Measurements from ENCODE around the gene ATP8B4.

Gene ATP8B4

GRCh38 chr15:49831206-49831965 lies 287.6 kb downstream of the ATP8B4 start:
- peak overlapping the region; percentile 35 for H3K4me2 ChIP-seq (ENCODE audit: low read length)
- H3K9ac ChIP-seq (ENCODE audit: low read depth, low read length), result peak overlapping the region; percentile 5
- H3K9me3 ChIP-seq (replicated peaks; ENCODE audit: low read length), result no peaks in the 10 kb centered on the region
- no peaks in the 10 kb centered on the region for H3K36me3 ChIP-seq (ENCODE audit: insufficient read depth, low read length)
- H3K4me1 ChIP-seq (ENCODE audit: control insufficient read depth, insufficient read depth, low read length), result peaks cover 12% of the 10 kb centered on the region
- H3K27me3 ChIP-seq (ENCODE audit: control insufficient read depth, insufficient read depth, low read length), result no peaks in the 10 kb centered on the region
- H3K4me3 ChIP-seq (ENCODE audit: low read length), result no peak overlapping the region

GRCh38 chr15:49830391-49830790 lies 288.6 kb downstream of the ATP8B4 start:
- H3K9me3 ChIP-seq (replicated peaks; ENCODE audit: low read length), result no peaks in the 10 kb centered on the region
- no peak overlapping the region for H3K4me3 ChIP-seq (ENCODE audit: low read length)
- H3K4me1 ChIP-seq (ENCODE audit: control insufficient read depth, insufficient read depth, low read length), result peaks cover 12% of the 10 kb centered on the region
- H3K9ac ChIP-seq (ENCODE audit: low read depth, low read length), result no peak overlapping the region
- H3K36me3 ChIP-seq (ENCODE audit: insufficient read depth, low read length), result no peaks in the 10 kb centered on the region
- no peak overlapping the region for H3K4me2 ChIP-seq (ENCODE audit: low read length)
- H3K27me3 ChIP-seq (ENCODE audit: control insufficient read depth, insufficient read depth, low read length), result no peaks in the 10 kb centered on the region

DNA sequence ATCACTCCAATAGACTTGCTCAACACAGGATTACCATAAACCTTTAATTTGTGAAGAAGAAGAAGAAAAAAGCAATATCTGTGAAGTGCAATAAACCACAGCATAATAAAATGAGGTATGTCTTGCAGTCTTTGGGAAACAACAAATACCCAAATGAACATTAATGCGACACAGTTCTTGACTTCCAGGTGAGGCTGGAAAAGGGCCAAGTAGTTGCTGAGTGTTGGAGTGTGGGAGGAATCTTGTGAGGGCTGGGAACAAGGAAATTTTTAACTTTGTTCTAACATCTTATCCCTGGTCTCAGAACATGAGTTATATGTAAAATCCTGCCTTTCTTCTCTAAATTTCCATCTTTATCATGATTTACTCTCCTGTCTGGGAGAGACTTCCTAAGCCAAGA lies 291.7 kb downstream of the ATP8B4 start:
- H3K4me1 ChIP-seq (ENCODE audit: control insufficient read depth, insufficient read depth, low read length), result peaks cover 12% of the 10 kb centered on the region
- H3K4me3 ChIP-seq (ENCODE audit: low read length), result no peak overlapping the region
- H3K9me3 ChIP-seq (replicated peaks; ENCODE audit: low read length), result no peaks in the 10 kb centered on the region
- H3K4me2 ChIP-seq (ENCODE audit: low read length), result no peak overlapping the region
- H3K36me3 ChIP-seq (ENCODE audit: insufficient read depth, low read length), result no peaks in the 10 kb centered on the region
- no peaks in the 10 kb centered on the region for H3K27me3 ChIP-seq (ENCODE audit: control insufficient read depth, insufficient read depth, low read length)
- no peak overlapping the region for H3K9ac ChIP-seq (ENCODE audit: low read depth, low read length)

GRCh38 chr15:49826640-49827234 lies 292.3 kb downstream of the ATP8B4 start:
- no peak overlapping the region for H3K9ac ChIP-seq (ENCODE audit: low read depth, low read length)

GRCh38 chr15:49824775-49825099 lies 294.3 kb downstream of the ATP8B4 start:
- H3K4me3 ChIP-seq (ENCODE audit: low read length), result no peak overlapping the region
- H3K9ac ChIP-seq (ENCODE audit: low read depth, low read length), result no peak overlapping the region
- no peak overlapping the region for H3K4me2 ChIP-seq (ENCODE audit: low read length)
- no peaks in the 10 kb centered on the region for H3K4me1 ChIP-seq (ENCODE audit: control insufficient read depth, insufficient read depth, low read length)
- H3K9me3 ChIP-seq (replicated peaks; ENCODE audit: low read length), result no peaks in the 10 kb centered on the region
- no peaks in the 10 kb centered on the region for H3K36me3 ChIP-seq (ENCODE audit: insufficient read depth, low read length)
- no peaks in the 10 kb centered on the region for H3K27me3 ChIP-seq (ENCODE audit: control insufficient read depth, insufficient read depth, low read length)

More at GRCh38 chr15:49826640-49827234, 292.3 kb downstream of the ATP8B4 start:
- Histone ChIP-seq H3K4me2 (ENCODE audit: low read length) (no peak overlapping the region), H3K4me3 (ENCODE audit: low read length) (no peak overlapping the region), H3K4me1 (ENCODE audit: control insufficient read depth, insufficient read depth, low read length) (peaks cover 6% of the 10 kb centered on the region), H3K9me3 (replicated peaks; ENCODE audit: low read length) (no peaks in the 10 kb centered on the region), H3K36me3 (ENCODE audit: insufficient read depth, low read length) (no peaks in the 10 kb centered on the region), H3K27me3 (ENCODE audit: control insufficient read depth, insufficient read depth, low read length) (no peaks in the 10 kb centered on the region)

DNA sequence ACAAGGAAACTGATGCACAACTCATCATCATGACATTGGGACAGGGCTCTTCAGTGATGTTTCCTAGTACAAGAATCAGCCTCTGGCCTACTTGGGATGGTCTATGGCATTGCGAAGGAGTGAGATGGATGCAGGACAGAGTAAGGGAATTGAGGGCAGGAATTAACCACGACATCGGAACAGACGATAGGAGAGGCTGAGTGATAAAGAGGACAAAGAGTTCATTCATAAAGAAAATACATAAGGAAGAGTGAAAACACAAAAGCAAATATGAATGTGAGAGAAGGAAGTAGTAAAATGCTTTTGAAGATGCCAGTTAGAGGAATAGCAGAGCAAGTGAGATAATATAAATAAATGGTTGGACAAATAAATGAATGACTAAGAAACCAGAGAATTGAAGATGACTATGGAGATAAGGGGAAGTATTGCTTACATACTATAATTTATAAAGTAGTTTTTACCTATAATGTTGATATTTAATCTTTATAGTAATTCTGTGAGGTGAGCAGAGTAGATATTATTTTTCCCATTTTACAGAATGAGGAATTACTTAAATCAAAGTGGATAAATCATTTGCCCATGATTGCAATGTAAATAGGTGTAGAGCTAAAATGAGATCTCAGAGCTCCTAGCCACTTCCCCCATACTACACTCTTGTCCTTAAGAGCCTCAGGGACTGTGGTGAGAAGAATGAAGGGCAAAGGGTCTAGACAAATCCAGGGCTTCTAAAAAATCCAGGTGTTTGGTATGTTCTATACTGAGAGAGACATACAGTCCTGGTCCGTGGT lies 294.9 kb downstream of the ATP8B4 start:
- no peak overlapping the region for H3K4me2 ChIP-seq (ENCODE audit: low read length)
- H3K9ac ChIP-seq (ENCODE audit: low read depth, low read length), result no peak overlapping the region
- H3K4me1 ChIP-seq (ENCODE audit: control insufficient read depth, insufficient read depth, low read length), result no peaks in the 10 kb centered on the region
- H3K36me3 ChIP-seq (ENCODE audit: insufficient read depth, low read length), result no peaks in the 10 kb centered on the region
- H3K27me3 ChIP-seq (ENCODE audit: control insufficient read depth, insufficient read depth, low read length), result no peaks in the 10 kb centered on the region
- H3K4me3 ChIP-seq (ENCODE audit: low read length), result no peak overlapping the region
- no peaks in the 10 kb centered on the region for H3K9me3 ChIP-seq (replicated peaks; ENCODE audit: low read length)

- Histone ChIP-seq H3K36me3 (ENCODE audit: insufficient read depth, low read length) (no peaks in the 10 kb centered on the region), H3K27me3 (ENCODE audit: control insufficient read depth, insufficient read depth, low read length) (no peaks in the 10 kb centered on the region), H3K4me3 (ENCODE audit: low read length) (no peak overlapping the region), H3K4me1 (ENCODE audit: control insufficient read depth, insufficient read depth, low read length) (no peaks in the 10 kb centered on the region), H3K9ac (ENCODE audit: low read depth, low read length) (no peak overlapping the region), H3K4me2 (ENCODE audit: low read length) (no peak overlapping the region), H3K9me3 (replicated peaks; ENCODE audit: low read length) (no peaks in the 10 kb centered on the region)
These were observed 301.9 kb downstream of the ATP8B4 start for GRCh38 chr15:49817100-49817499.

DNA sequence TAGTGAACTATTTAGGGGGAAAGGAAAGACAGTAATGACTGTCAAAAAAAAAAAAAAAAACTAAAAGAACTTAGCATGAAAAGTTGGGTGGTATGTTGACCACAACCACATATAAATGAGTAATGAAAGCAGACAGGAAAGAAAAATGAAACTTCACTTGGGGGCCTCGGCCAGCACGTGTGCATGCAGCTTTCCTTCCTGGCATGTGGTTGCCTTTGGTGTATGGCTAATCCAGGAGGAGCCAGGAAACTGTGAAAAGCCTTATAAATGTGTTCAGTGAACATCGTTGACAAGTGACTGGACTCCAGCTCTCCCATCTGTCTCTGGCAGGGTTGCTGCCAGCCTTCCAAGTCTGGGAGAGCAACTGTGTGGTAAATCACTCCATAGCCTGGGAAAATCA lies 303.1 kb downstream of the ATP8B4 start:
- Histone ChIP-seq H3K9ac (ENCODE audit: low read depth, low read length) (no peak overlapping the region), H3K36me3 (ENCODE audit: insufficient read depth, low read length) (no peaks in the 10 kb centered on the region), H3K4me3 (ENCODE audit: low read length) (no peak overlapping the region)

DNA sequence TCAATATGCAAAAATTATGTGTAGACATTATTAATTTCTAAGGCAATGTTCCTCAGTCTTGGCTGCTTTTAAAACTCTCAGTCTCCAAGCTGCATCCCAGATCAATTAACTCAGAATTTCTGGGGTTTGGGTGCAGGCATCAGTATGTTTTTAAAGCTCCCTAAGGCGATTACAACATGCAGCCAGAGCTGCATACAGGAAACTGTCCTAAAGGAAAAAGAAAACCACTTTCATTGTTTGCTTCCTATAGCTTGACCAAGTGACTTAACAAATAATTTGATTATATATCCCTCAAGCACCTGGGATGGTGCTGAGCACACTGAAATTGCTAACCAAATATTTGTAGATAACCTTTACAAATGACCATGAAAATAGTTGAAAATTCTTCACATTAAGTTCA lies 303.5 kb downstream of the ATP8B4 start:
- Histone ChIP-seq H3K9me3 (replicated peaks; ENCODE audit: low read length) (no peaks in the 10 kb centered on the region), H3K4me2 (ENCODE audit: low read length) (no peak overlapping the region), H3K36me3 (ENCODE audit: insufficient read depth, low read length) (no peaks in the 10 kb centered on the region), H3K27me3 (ENCODE audit: control insufficient read depth, insufficient read depth, low read length) (no peaks in the 10 kb centered on the region), H3K9ac (ENCODE audit: low read depth, low read length) (no peak overlapping the region), H3K4me1 (ENCODE audit: control insufficient read depth, insufficient read depth, low read length) (no peaks in the 10 kb centered on the region), H3K4me3 (ENCODE audit: low read length) (no peak overlapping the region)

More for the DNA sequence above, 303.1 kb downstream of the ATP8B4 start:
- H3K4me1 ChIP-seq (ENCODE audit: control insufficient read depth, insufficient read depth, low read length), result no peaks in the 10 kb centered on the region
- no peak overlapping the region for H3K4me2 ChIP-seq (ENCODE audit: low read length)
- no peaks in the 10 kb centered on the region for H3K9me3 ChIP-seq (replicated peaks; ENCODE audit: low read length)
- no peaks in the 10 kb centered on the region for H3K27me3 ChIP-seq (ENCODE audit: control insufficient read depth, insufficient read depth, low read length)

- Histone ChIP-seq H3K9me3 (replicated peaks; ENCODE audit: low read length) (no peaks in the 10 kb centered on the region), H3K27me3 (ENCODE audit: control insufficient read depth, insufficient read depth, low read length) (no peaks in the 10 kb centered on the region), H3K9ac (ENCODE audit: low read depth, low read length) (no peak overlapping the region), H3K4me3 (ENCODE audit: low read length) (no peak overlapping the region), H3K36me3 (ENCODE audit: insufficient read depth, low read length) (no peaks in the 10 kb centered on the region), H3K4me1 (ENCODE audit: control insufficient read depth, insufficient read depth, low read length) (no peaks in the 10 kb centered on the region), H3K4me2 (ENCODE audit: low read length) (no peak overlapping the region)
These were observed 304.3 kb downstream of the ATP8B4 start for GRCh38 chr15:49814709-49815108.

DNA sequence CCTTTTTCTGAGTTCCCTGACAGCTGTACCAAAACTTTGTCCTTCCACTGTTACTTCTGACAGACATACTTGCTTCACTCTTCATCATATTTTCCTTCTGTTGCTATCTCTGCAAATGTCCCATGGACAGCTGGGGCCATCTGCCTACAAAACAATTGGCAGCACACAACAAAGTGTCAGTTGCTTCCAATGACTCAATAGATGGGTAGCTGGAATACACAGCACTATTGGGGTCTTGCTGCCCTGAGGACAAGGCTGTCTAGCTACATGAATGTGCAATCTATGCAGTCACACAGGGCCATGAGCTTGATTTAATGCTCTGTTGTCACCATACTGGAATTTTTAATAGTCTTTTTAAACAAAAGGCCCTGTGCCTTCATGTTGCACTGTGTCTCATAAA lies 305.4 kb downstream of the ATP8B4 start:
- Histone ChIP-seq H3K4me1 (ENCODE audit: control insufficient read depth, insufficient read depth, low read length) (no peaks in the 10 kb centered on the region), H3K9me3 (replicated peaks; ENCODE audit: low read length) (no peaks in the 10 kb centered on the region), H3K27me3 (ENCODE audit: control insufficient read depth, insufficient read depth, low read length) (no peaks in the 10 kb centered on the region), H3K4me2 (ENCODE audit: low read length) (no peak overlapping the region), H3K4me3 (ENCODE audit: low read length) (no peak overlapping the region), H3K36me3 (ENCODE audit: insufficient read depth, low read length) (no peaks in the 10 kb centered on the region), H3K9ac (ENCODE audit: low read depth, low read length) (no peak overlapping the region)
